ENCODE measurements around the gene COL23A1.

- no peak for TF ChIP-seq POLR2A (IDR thresholded peaks at IDR 0.05; ENCODE audit: low read length)
- TF ChIP-seq GATA1 (IDR thresholded peaks at IDR 0.05; ENCODE audit: low read depth, low read length), result no peak
Observed at GRCh38 chr5:178337334-178337741, 252.9 kb downstream of the COL23A1 start.
